Stimulated activated CD4-positive, alpha-beta T cell treated with anti-CD3 and anti-CD28 coated beads, Interleukin-4, amount 100 ng/mL, for 4 hours (primary cell): ENCODE data around the gene EPS8.

Source experiments
- DNase-seq, 2 experiments: peaks; one replicate each; pipeline ENCODE4 v3.0.0-alpha.2; 2020

The EPS8 gene

GRCh38 chr12:15712823-15713660, 76.1 kb downstream of the EPS8 start:
- no peak for DNase-seq

GRCh38 chr12:15712160-15712559, 77.0 kb downstream of the EPS8 start:
- DNase-seq, result no peak

- no peak for DNase-seq
These were observed 78.2 kb downstream of the EPS8 start for GRCh38 chr12:15710860-15711510.

GRCh38 chr12:15709551-15709950, 79.6 kb downstream of the EPS8 start:
- DNase-seq, result no peak

GRCh38 chr12:15708396-15709076, 80.7 kb downstream of the EPS8 start:
- DNase-seq, result no peak

- no peak for DNase-seq
These were observed 81.5 kb downstream of the EPS8 start for GRCh38 chr12:15707516-15708199.

GRCh38 chr12:15706010-15706676, 83.0 kb downstream of the EPS8 start:
- DNase-seq, result no peak

- DNase-seq, result no peak
These were observed 83.6 kb downstream of the EPS8 start for GRCh38 chr12:15705606-15706005.

- DNase-seq, result no peak
These were observed 86.9 kb downstream of the EPS8 start for GRCh38 chr12:15702276-15702675.

GRCh38 chr12:15701631-15702156, 87.5 kb downstream of the EPS8 start:
- no peak for DNase-seq

GRCh38 chr12:15701206-15701605, 88.0 kb downstream of the EPS8 start:
- DNase-seq, result no peak

- DNase-seq, result no peak
These were observed 88.6 kb downstream of the EPS8 start for GRCh38 chr12:15700595-15700994.

- DNase-seq, result no peak
These were observed 89.3 kb downstream of the EPS8 start for GRCh38 chr12:15699886-15700285.

GRCh38 chr12:15698377-15698871, 90.8 kb downstream of the EPS8 start:
- no peak for DNase-seq

GRCh38 chr12:15697201-15697600, 92.0 kb downstream of the EPS8 start:
- DNase-seq, result no peak

GRCh38 chr12:15693228-15693911, 95.8 kb downstream of the EPS8 start:
- no peak for DNase-seq

- DNase-seq, result no peak
These were observed 97.8 kb downstream of the EPS8 start for GRCh38 chr12:15691388-15691787.

GRCh38 chr12:15690320-15690719, 98.9 kb downstream of the EPS8 start:
- no peak for DNase-seq

- DNase-seq, result no peak
These were observed 99.4 kb downstream of the EPS8 start for GRCh38 chr12:15689751-15690191.

GRCh38 chr12:15688838-15689625, 100.2 kb downstream of the EPS8 start:
- DNase-seq, result no peak
